ENCODE data around the gene MAP4K4.

Gene MAP4K4

DNA sequence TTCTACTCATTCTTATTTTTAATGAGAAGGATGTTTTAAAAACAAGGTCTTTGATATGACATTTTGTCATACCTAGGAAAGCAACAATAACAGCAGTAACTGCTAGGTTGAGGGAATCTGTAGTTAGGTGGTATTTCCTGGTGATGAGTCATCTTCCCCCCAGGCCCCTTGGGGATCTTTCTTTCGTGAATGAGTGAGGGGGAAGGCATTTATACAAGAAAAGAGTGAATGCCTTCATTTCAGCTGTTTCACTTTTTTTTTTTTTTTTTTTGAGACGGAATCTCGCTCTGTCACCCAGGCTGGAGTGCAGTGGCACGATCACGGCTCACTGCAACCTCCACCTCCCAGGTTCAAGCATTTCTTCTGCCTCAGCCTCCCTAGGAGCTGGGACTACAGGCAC is 108.6 kb downstream of the MAP4K4 start:
- Histone ChIP-seq H3K9me3 (ENCODE audit: insufficient read depth, low read length) (no peaks in the 10 kb centered on the region), H3F3A (ENCODE audit: insufficient read depth) (no peaks in the 10 kb centered on the region), H3K36me3 (ENCODE audit: low read length) (no peaks in the 10 kb centered on the region), H3K9me2 (replicated peaks; ENCODE audit: insufficient read depth, low read length) (no peaks in the 10 kb centered on the region), H2AFZ (ENCODE audit: low read depth, low read length, severe bottlenecking) (no peak overlapping the region), H3K79me2 (ENCODE audit: insufficient read depth, low read length) (peaks cover 97% of the 10 kb centered on the region), H3K27ac (ENCODE audit: low read depth, low read length) (no peak overlapping the region), H3K9ac (ENCODE audit: low read length) (no peak overlapping the region), H3K27me3 (ENCODE audit: low read length) (no peaks in the 10 kb centered on the region), H4K20me1 (ENCODE audit: low read depth, low read length) (no peaks in the 10 kb centered on the region; the same call in 1 of the 2 replicates), H3K4me3 (ENCODE audit: insufficient read depth, low read length, poor library complexity, severe bottlenecking) (no peak overlapping the region), H3K4me2 (ENCODE audit: low read depth, low read length, poor library complexity, severe bottlenecking) (no peak overlapping the region)
- no peak for TF ChIP-seq EZH2phosphoT487 (conservative IDR thresholded peaks at IDR 0.05; ENCODE audit: low read length)
- TF ChIP-seq, protein P1, sequence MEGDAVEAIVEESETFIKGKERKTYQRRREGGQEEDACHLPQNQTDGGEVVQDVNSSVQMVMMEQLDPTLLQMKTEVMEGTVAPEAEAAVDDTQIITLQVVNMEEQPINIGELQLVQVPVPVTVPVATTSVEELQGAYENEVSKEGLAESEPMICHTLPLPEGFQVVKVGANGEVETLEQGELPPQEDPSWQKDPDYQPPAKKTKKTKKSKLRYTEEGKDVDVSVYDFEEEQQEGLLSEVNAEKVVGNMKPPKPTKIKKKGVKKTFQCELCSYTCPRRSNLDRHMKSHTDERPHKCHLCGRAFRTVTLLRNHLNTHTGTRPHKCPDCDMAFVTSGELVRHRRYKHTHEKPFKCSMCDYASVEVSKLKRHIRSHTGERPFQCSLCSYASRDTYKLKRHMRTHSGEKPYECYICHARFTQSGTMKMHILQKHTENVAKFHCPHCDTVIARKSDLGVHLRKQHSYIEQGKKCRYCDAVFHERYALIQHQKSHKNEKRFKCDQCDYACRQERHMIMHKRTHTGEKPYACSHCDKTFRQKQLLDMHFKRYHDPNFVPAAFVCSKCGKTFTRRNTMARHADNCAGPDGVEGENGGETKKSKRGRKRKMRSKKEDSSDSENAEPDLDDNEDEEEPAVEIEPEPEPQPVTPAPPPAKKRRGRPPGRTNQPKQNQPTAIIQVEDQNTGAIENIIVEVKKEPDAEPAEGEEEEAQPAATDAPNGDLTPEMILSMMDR (IDR thresholded peaks at IDR 0.05; ENCODE audit: insufficient read depth, low read length, poor library complexity, severe bottlenecking), result no peak

DNA sequence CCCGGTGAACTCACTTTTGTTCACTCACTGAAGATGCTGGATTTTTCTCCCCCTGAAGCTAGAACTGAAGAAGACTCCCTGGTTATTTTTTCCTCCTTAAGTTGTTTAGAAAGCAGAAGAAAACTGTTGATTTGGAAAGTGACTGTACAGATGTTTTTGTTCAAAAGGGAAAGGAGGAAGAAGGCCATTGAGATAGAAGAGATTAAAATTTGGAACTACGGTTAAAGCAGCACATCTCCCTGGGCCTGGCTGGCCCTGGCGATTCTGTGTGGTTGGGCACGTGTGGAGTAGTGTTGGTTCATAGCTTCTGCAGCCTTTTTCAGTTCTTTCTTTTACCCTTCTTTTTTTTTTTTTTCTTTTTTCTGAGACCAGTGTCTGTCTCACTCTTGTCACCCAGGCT is 109.2 kb downstream of the MAP4K4 start:
- Histone ChIP-seq H2AFZ (ENCODE audit: low read depth, low read length, severe bottlenecking) (no peak overlapping the region), H3K27me3 (ENCODE audit: low read length) (no peaks in the 10 kb centered on the region), H3K79me2 (ENCODE audit: insufficient read depth, low read length) (peaks cover 96% of the 10 kb centered on the region), H3K4me3 (ENCODE audit: insufficient read depth, low read length, poor library complexity, severe bottlenecking) (no peak overlapping the region), H3K36me3 (ENCODE audit: low read length) (no peaks in the 10 kb centered on the region), H3K9ac (ENCODE audit: low read length) (no peak overlapping the region), H3K9me2 (replicated peaks; ENCODE audit: insufficient read depth, low read length) (no peaks in the 10 kb centered on the region), H3F3A (ENCODE audit: insufficient read depth) (no peaks in the 10 kb centered on the region), H3K9me3 (ENCODE audit: insufficient read depth, low read length) (no peaks in the 10 kb centered on the region), H3K27ac (ENCODE audit: low read depth, low read length) (no peak overlapping the region), H3K4me2 (ENCODE audit: low read depth, low read length, poor library complexity, severe bottlenecking) (no peak overlapping the region), H4K20me1 (ENCODE audit: low read depth, low read length) (no peaks in the 10 kb centered on the region; the same call in 1 of the 2 replicates)
- TF ChIP-seq, protein P1 (IDR thresholded peaks at IDR 0.05; ENCODE audit: insufficient read depth, low read length, poor library complexity, severe bottlenecking), result no peak
- no peak for TF ChIP-seq EZH2phosphoT487 (conservative IDR thresholded peaks at IDR 0.05; ENCODE audit: low read length)

DNA sequence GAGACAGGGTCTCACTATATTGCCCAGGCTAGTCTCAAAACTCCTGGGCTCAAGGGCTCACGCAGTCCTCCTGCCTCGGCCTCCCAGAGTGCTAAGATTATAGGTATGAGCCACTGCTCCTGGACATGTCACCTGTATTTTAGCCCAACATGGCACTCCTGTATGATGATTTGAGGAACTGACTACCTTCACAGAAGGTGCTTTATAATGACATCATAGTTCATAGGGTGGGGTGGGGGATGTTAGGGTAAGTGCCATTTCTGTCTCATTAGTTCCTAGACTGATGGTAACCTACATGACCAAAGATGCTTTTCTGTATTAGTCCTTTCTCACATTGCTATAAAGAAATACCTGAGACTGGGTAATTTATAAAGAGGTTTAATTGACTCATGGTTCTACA is 109.7 kb downstream of the MAP4K4 start:
- no peak for TF ChIP-seq EZH2phosphoT487 (conservative IDR thresholded peaks at IDR 0.05; ENCODE audit: low read length)
- TF ChIP-seq, protein P1 (IDR thresholded peaks at IDR 0.05; ENCODE audit: insufficient read depth, low read length, poor library complexity, severe bottlenecking), result no peak
- H3K36me3 ChIP-seq (ENCODE audit: low read length), result no peaks in the 10 kb centered on the region
- peaks cover 96% of the 10 kb centered on the region for H3K79me2 ChIP-seq (ENCODE audit: insufficient read depth, low read length)
- H3K27ac ChIP-seq (ENCODE audit: low read depth, low read length), result no peak overlapping the region
- no peak overlapping the region for H3K9ac ChIP-seq (ENCODE audit: low read length)
- no peaks in the 10 kb centered on the region for H3K9me3 ChIP-seq (ENCODE audit: insufficient read depth, low read length)
- H3K4me2 ChIP-seq (ENCODE audit: low read depth, low read length, poor library complexity, severe bottlenecking), result no peak overlapping the region
- H4K20me1 ChIP-seq (ENCODE audit: low read depth, low read length), result no peaks in the 10 kb centered on the region; the same call in 1 of the 2 replicates
- H3F3A ChIP-seq (ENCODE audit: insufficient read depth), result no peaks in the 10 kb centered on the region
- H3K4me3 ChIP-seq (ENCODE audit: insufficient read depth, low read length, poor library complexity, severe bottlenecking), result no peak overlapping the region
- no peaks in the 10 kb centered on the region for H3K9me2 ChIP-seq (replicated peaks; ENCODE audit: insufficient read depth, low read length)
- no peaks in the 10 kb centered on the region for H3K27me3 ChIP-seq (ENCODE audit: low read length)
- H2AFZ ChIP-seq (ENCODE audit: low read depth, low read length, severe bottlenecking), result no peak overlapping the region
